ENCODE measurements around the gene L3MBTL3.
"Not testable (repeated sequence)": the region's sequence is repeated elsewhere in the genome, so short reads cannot be mapped to it uniquely, and the experiment has no call there.

L3MBTL3 gene

GRCh38 chr6:130090796-130091195 is 72.4 kb downstream of the L3MBTL3 start:
- no peak for DNase-seq

DNA sequence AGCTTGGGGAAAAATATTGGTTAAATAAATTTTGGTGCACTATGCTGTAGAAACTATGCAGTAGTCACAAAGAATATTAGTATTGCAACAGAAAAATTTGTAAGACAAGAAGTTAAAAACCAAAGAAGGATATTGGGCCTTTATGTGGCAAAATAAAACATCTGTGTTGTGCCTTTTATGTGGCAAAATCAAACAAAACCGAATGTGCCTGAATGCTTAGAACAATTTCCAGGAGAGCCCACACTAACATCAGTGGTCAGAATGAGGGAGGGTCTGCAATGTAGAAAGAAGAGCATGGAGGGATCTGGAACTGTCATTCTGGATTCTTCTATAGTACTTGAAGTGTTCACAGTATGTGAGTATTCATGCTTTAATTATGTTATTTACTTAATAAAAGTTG is 75.2 kb downstream of the L3MBTL3 start:
- DNase-seq = no peak

DNA sequence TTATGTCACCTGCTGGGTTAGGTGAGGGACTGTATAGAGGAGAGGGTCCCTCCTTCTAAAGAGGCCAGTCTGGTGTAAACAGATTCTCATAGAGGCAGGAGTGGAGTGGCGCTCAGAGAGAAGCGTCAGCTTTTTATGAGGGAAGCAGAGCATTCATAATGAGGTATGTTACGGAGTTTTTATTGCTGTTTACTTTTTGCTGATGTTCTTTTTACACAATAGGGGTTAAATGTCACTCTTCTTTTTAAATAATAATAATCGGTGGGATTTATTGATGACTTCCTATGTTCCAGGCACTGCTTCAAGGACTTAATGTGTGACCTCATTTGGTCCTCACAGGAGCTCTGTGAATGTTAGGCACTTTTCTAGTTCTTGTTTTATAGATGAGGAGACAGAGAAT is 79.9 kb downstream of the L3MBTL3 start:
- no peak for DNase-seq

GRCh38 chr6:130099119-130099518 is 80.7 kb downstream of the L3MBTL3 start:
- no peak for DNase-seq

DNA sequence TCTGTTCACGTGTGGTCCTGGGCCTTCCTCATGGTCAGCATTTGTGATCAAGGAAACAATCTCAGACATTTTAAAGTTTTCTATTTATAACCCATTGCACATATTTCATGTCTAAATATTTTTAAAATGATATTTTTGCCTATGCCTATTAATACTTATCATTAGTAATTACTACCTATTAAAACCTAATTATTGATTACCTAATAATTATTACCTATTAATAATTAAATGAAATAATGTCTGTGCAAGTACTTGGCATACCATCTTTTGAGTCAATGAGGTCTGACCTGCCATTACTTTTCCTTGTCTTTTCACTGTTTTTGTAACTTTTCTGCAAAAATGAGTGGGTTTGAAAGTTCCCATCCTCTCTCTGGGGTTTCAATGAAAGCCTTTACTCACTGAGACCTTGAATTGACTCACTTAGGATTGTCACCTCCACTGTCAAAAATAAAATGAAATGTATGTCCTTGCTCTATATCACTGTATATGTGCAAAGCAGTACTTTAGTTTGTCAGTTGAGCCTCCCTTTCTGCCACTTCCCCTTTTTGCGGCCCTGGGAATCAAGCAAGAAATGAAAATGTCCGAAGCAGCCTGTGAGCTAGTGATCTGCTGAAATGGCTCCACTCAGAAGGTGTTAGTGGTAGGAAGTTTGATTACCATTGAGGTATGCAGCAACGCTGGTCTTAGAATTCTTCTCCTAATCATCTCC is 87.8 kb downstream of the L3MBTL3 start:
- peak in 1 of 2 donors; percentile 19 for DNase-seq

DNA sequence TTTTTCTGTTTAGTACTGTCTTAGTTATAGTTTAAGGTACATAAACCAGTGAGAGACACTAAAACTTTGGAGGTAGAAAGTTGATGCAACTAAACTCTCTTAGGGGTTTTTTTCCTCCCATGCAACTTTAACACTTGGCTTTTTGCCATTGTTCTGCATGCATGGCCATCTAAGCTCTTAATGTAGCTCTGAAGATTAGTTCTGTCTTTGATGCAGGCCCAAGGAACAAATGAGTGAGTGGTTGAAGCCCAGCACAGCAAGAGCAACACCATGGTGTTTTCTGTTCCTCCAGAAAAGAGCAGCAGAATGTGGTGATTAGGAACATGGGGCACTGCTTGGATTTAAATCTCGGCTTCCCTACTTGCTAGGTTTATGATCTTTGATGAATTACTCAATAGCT is 89.3 kb downstream of the L3MBTL3 start:
- DNase-seq = no peak

DNA sequence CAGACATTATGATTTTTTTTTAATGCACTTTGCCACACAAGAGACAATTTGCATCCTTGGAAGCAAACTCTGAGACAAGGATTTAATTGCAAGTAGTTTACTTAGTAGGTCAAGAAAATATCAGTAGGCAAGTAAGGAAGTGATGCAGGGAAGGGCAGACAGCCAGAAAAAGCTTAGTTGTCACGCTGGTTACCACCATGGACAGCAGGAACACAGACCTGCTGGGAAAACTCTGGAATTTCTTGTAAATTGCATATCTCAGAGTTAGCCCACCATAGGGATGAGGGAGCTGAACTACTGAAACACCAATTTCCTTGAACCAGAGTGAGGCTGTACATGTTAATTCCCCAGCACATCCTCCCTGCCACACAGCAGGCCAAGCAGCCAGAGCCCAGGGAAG is 92.7 kb downstream of the L3MBTL3 start:
- no peak for DNase-seq

DNA sequence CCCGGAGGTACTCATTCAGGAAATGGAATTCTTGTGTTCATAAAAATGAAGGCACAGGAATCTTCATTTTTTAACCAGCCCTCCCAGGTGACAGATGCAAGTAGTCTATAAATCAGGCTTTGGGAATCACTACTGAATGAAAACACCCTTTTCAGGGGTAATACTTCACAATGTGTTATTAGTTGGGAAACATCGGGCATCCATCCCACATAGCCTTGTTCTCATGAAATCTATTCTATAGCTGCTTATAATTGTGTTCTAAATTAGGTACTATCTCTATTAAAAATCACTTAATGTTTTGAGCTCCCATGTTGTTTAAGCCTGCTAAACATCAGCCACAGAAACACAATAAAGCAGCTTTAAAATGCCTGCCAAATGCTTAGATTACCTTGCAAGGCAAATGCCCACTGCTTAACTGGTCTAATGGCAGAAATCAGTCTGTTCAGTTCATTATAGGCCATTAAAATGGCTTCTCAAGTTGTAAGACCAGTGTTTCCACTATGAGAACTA is 94.9 kb downstream of the L3MBTL3 start:
- no peak for DNase-seq

DNA sequence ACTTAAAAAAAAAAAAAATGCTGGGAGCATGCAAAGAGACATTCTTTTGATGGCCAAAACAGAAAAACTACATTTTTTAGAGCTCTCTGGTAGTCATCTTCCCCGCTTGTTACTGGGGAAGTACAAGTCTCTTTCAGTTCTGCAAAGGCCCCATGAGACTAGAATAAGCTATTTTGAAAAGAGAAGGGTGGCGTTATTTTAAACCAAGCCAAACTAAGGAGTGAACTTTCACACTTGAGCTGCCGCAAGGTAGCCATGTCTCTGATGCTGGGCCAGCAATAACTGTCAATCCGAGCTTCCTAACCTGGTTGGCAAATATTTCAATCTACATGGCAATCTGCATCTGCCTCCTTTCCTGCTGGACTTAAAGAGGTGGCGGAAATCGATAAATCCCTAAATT is 96.7 kb downstream of the L3MBTL3 start:
- no peak for DNase-seq

GRCh38 chr6:130116273-130116672 is 97.9 kb downstream of the L3MBTL3 start:
- no peak for DNase-seq

DNA sequence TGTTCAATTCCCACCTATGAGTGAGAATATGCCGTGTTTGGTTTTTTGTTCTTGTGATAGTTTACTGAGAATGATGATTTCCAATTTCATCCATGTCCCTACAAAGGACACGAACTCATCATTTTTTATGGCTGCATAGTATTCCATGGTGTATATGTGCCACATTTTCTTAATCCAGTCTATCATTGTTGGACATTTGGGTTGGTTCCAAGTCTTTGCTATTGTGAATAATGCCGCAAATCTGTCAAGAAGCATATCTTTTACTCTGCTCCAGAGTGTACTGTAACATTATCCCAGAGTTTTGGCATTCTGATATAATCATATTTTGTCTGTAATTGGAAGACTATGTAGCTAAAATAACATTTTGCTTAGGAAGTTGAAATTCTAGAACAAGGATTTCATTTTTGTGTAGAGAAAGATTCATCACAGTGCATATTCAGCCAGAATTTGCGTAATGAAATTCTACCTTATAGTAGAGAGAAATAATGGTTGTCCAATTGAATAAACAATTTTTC is 98.9 kb downstream of the L3MBTL3 start:
- DNase-seq = not testable (repeated sequence)

GRCh38 chr6:130118236-130118635 is 99.9 kb downstream of the L3MBTL3 start:
- no peak for DNase-seq

DNA sequence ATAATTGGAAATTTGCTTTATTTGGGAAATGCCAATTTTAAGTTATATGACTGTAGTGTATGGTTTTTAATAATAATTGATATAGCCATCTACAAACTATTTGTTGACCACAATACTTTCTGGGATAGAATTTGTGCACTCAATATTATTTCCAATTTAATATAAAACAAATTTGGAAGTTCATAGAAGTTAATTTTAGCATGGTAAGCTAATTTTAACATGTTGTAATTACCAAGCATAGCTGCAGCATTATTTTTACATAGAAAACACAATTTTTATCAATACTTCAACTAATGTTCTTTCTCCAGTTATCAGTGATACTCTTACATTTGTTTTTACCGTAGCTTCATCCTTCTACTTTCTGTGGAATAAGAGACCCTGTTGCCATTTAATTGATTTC is 100.8 kb downstream of the L3MBTL3 start:
- no peak for DNase-seq

- DNase-seq = peak in 1 of 2 donors; percentile 6
These were observed 102.3 kb downstream of the L3MBTL3 start for GRCh38 chr6:130120731-130121130.

DNA sequence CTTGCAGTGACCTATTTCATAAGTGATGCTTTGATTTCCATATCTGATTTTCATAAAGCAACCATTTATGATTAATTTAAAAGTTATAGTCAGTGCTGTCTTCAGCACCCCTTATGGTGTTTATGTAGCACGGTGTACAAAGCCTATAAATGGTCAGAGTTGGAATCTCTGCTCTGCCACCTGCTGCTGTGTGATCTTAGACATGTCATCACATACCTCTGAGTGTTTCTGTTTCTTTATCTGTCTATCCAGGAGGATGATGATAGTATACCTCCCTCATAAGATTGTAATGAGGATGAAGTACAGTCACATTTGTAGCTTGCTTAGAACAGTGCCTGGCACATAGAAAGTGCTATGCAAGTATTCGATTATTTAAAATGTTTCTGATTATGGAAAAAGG is 103.9 kb downstream of the L3MBTL3 start:
- no peak for DNase-seq

DNA sequence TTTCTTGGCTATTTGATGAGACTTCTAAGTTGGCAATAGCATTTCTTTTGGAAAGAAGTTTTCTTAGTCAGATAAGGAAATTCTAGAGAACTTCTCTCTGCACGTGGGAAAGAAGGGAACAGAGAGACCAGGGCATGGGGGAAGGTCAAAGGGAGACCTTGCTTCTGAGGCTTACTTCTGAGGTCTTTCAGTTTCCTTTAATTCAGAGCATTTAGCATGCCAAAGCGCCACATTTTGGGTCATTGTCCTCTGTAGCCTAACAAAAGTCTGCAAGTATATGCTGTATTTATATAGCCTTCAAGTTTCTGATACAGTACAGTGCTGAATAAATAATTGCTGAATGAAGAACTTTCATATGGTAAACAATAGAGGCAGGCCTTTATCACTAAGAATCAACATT is 108.8 kb downstream of the L3MBTL3 start:
- DNase-seq = no peak

DNA sequence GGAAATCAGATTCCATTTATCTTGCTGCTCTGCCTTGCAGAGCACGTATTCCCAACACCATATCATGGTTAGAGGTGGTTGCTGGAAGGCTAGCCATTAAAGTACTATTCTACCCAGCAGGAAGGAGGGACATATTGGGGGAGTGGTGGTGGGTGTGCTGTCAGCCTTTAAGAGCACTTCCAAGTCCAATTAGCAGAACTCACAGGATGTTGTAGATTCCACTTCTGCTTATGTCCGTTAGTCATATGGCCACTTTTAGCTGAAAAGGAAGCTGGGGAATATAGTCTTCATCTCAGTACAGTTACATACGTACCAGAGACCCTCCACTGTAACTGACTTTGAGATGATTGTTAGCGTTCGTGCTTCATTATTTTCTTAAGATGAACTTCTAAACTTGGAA is 109.9 kb downstream of the L3MBTL3 start:
- DNase-seq = no peak

DNA sequence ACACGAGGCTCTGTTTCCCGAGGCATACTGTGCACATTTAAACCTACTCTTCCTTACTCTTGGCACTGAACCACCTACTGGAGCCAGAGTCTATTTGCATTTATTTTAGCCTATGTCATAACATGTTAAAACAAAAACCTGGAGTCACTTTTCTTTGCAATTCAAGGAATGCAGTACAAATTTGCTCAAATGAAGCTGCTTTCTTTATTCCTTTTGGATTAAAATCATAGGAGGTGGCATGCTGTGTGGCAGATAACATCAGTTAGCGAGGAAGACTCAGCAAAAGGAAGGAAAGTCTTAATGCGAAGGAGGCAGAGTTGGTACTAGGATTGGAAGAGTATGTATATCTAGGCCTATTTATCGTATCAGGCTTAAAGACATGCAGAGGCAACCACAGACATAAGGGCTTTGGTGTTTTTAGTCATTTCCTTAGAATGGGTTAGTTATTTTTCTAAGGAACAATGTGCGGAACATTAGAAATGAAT is 111.4 kb downstream of the L3MBTL3 start:
- no peak for DNase-seq

GRCh38 chr6:130132286-130132701 is 113.9 kb downstream of the L3MBTL3 start:
- DNase-seq = peak; percentile 67 to 81

DNA sequence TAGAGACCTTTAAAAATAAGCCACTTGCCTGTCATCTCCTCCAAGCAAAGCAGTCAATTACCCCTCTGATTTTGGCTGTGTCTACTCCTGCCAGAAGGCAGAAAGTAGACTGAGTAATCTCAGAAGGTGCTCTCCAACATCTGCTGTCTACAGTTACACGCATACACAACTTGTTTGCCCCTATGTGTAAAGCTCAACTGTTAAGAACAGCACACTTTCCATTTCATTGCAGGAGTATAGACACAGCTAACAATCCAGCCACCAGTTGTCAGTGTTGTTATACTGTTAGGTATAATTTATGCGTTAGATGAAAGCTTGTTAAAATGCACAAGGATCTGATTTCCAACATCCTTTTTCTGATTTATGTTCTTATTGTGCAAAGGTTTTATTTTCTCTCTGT is 116.2 kb downstream of the L3MBTL3 start:
- DNase-seq = peak in 1 of 2 donors; percentile 37

- no peak for DNase-seq
These were observed 118.4 kb downstream of the L3MBTL3 start for GRCh38 chr6:130136798-130137197.

- peak in 1 of 2 donors; percentile 16 for DNase-seq
These were observed 119.9 kb downstream of the L3MBTL3 start for GRCh38 chr6:130138116-130138908.

DNA sequence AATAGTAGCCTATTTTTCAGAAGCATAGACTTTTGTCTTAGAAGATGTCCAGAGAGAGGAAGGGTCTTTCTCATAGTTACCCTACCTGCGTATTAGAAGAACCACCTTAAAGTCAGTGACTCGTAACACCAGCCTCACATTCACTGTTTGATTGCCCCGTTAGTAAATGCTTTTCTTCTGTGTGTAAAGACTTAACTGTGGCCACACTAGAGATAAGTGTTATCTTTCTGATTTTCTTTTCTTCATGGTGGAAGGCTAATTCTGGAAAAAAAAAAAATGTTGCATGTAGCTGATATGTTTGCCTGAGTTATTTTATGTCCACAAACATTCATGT is 120.5 kb downstream of the L3MBTL3 start:
- no peak for DNase-seq

GRCh38 chr6:130140084-130140483 is 121.7 kb downstream of the L3MBTL3 start:
- no peak for DNase-seq
